ENCODE results near the gene KIF3B.

- TF ChIP-seq CTCF (optimal IDR thresholded peaks at IDR 0.05 in 1 of 3, IDR thresholded peaks at IDR 0.05 in 1 of 3, conservative IDR thresholded peaks at IDR 0.05 in 1 of 3; ENCODE audit: extremely low read depth in 1 of 3, insufficient read depth in 2 of 3, low read length in 3 of 3) (no peak), EZH2 (IDR thresholded peaks at IDR 0.05; ENCODE audit: low read length) (no peak)
These were observed 40.0 kb upstream of the KIF3B start for GRCh38 chr20:32237419-32237818.

Measured in keratinocyte (primary cell).